Panc1 (cell line): ENCODE measurements around the gene RBM5. TPM values are rescaled to one million over a fixed set of nuclear protein-coding genes. Genes with fewer than 3 reads are reported as not detected.

Source experiments
- ATAC-seq: fragments of 200-7000 bp; cut with Tn5 transposase; 2 replicates; pipeline ENCODE4 v1.9.1; 2020; ENCODE audit warnings: mild to moderate bottlenecking, moderate library complexity
- BruUV-seq: library from RNA; stranded (reverse); fragments of 400-500 nt; replicated peaks from 2 replicates; lab custom pipeline; 2021; lab: Mats Ljungman, UMichigan
- CTCF ChIA-PET: fragments of 300-600 bp; sonication (Branson Sonifier 250); formaldehyde crosslinking; loops from one replicate; lab custom pipeline; 2022; ENCODE audit warnings: antibody characterized with exemption; lab: Charles Lee
- POLR2A ChIA-PET: fragments of 300-600 bp; sonication (Branson Sonifier 250); formaldehyde crosslinking; loops from one replicate; lab custom pipeline; 2022; ENCODE audit warnings: antibody characterized with exemption; lab: Charles Lee
- DNase-seq: peaks from one replicate; pipeline ENCODE4 v3.0.0-alpha.2; 2010; ENCODE audit warnings: low read depth, low spot score
- H3K27ac ChIP-seq: 2 replicates; pipeline ENCODE4 v1.5.1; 2011; ENCODE audit warnings: mild to moderate bottlenecking, low read length, inconsistent platforms
- H3K27me3 ChIP-seq: fragments of 200-500 bp; sonication (Bioruptor generic); 2 replicates; pipeline ENCODE4 v1.6.0; 2014; ENCODE audit warnings: low read length, inconsistent platforms; ENCODE audit not compliant: control insufficient read depth, insufficient read depth
- H3K36me3 ChIP-seq: fragments of 200-500 bp; sonication (Bioruptor generic); 2 replicates; pipeline ENCODE4 v1.5.1; 2014; ENCODE audit warnings: inconsistent platforms, mild to moderate bottlenecking, low read length, moderate library complexity; ENCODE audit not compliant: control insufficient read depth, insufficient read depth
- H3K4me1 ChIP-seq: 2 replicates; pipeline ENCODE4 v1.5.1; 2011; ENCODE audit warnings: inconsistent platforms, mild to moderate bottlenecking, low read length, moderate library complexity; ENCODE audit not compliant: control insufficient read depth, insufficient read depth
- H3K4me3 ChIP-seq, 2 experiments: 2 replicates each; pipeline ENCODE4 v1.5.1; 2011 to 2012; ENCODE audit warnings: low read depth in 2 of 2, low read length in 2 of 2, mild to moderate bottlenecking in 2 of 2, inconsistent platforms in 1 of 2, moderate library complexity in 1 of 2
- H3K9me3 ChIP-seq: fragments of 200-500 bp; sonication (Bioruptor generic); 2 replicates; pipeline ENCODE4 v1.5.1; 2014; ENCODE audit warnings: low read depth, mild to moderate bottlenecking, inconsistent platforms, low read length, moderate library complexity; ENCODE audit not compliant: control insufficient read depth, insufficient read depth
- POLR2AphosphoS5 ChIP-seq: IDR thresholded peaks from 2 replicates; pipeline ENCODE4 v1.6.1; 2012; ENCODE audit warnings: mild to moderate bottlenecking, low read depth, low read length, moderate library complexity
- REST ChIP-seq, 2 experiments: IDR thresholded peaks; 2 replicates each; pipeline ENCODE4 v1.6.1; 2011 to 2012; ENCODE audit warnings: low read depth in 2 of 2, control low read depth in 1 of 2, low read length in 1 of 2, mild to moderate bottlenecking in 1 of 2, moderate library complexity in 1 of 2; ENCODE audit not compliant: insufficient read depth in 1 of 2
- SIN3A ChIP-seq: IDR thresholded peaks from 2 replicates; pipeline ENCODE4 v1.6.1; 2012; ENCODE audit warnings: low read depth, mild to moderate bottlenecking, low read length, moderate library complexity, borderline replicate concordance; ENCODE audit not compliant: insufficient read depth
- TCF7L2 ChIP-seq: IDR thresholded peaks from 2 replicates; pipeline ENCODE4 v1.6.1; 2011; ENCODE audit warnings: mild to moderate bottlenecking, low read depth, low read length, inconsistent platforms
- in situ Hi-C: cut with HindIII; loops from 2 replicates; pipeline ENCODE4 v1.10.0; 2016; ENCODE audit warnings: low sequenced_read_pairs, low pct_unique_long_range_greater_than_20kb
- intact Hi-C: fragments of 100-400 bp; cut with micrococcal nuclease; formaldehyde crosslinking; loops from one replicate; pipeline ENCODE4 v1.10.0; 2022; ENCODE audit not compliant: unreplicated experiment
- total RNA-seq: library from RNA; stranded (reverse); gene quantifications from one replicate; pipeline ENCODE4 v1.2.1, GENCODE V29; 2021; ENCODE audit not compliant: unreplicated experiment
- TF ChIP-seq, protein P1 (sequence below): fragments of 450-650 bp; IDR thresholded peaks from 2 replicates; pipeline ENCODE4 v1.5.1; 2017; ENCODE audit warnings: mild to moderate bottlenecking

Gene RBM5
- total RNA-seq, 1 experiment from 2014 or later, result 86.6 TPM

GRCh38 chr3:50151728-50152127 is 63.0 kb downstream of the RBM5 start:
- no peak for TF ChIP-seq SIN3A
- TF ChIP-seq, protein P1, sequence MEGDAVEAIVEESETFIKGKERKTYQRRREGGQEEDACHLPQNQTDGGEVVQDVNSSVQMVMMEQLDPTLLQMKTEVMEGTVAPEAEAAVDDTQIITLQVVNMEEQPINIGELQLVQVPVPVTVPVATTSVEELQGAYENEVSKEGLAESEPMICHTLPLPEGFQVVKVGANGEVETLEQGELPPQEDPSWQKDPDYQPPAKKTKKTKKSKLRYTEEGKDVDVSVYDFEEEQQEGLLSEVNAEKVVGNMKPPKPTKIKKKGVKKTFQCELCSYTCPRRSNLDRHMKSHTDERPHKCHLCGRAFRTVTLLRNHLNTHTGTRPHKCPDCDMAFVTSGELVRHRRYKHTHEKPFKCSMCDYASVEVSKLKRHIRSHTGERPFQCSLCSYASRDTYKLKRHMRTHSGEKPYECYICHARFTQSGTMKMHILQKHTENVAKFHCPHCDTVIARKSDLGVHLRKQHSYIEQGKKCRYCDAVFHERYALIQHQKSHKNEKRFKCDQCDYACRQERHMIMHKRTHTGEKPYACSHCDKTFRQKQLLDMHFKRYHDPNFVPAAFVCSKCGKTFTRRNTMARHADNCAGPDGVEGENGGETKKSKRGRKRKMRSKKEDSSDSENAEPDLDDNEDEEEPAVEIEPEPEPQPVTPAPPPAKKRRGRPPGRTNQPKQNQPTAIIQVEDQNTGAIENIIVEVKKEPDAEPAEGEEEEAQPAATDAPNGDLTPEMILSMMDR, result no peak
- TF ChIP-seq TCF7L2, result no peak
- no peak for TF ChIP-seq REST (IDR thresholded peaks at IDR 0.05; ENCODE audit: insufficient read depth in 1 of 2, low read depth in 2 of 2, low read length in 1 of 2)
- TF ChIP-seq POLR2AphosphoS5, result no peak
- BruUV-seq, result no TSS peak
- ATAC-seq, result no peak
- ChIA-PET POLR2A (no interaction called here), CTCF (no interaction called here)
- H3K36me3 ChIP-seq, result no peaks in the 10 kb centered on the region; the same call in 1 of the 2 replicates
- no peak overlapping the region for H3K4me3 ChIP-seq
- in situ Hi-C loops (no loop called here), intact Hi-C loops (no loop called here)
- H3K27me3 ChIP-seq, result no peaks in the 10 kb centered on the region
- no peak for DNase-seq
- H3K9me3 ChIP-seq, result no peaks in the 10 kb centered on the region
- H3K27ac ChIP-seq, result no peak overlapping the region
- peaks cover 6% of the 10 kb centered on the region; the same call in 1 of the 2 replicates for H3K4me1 ChIP-seq

DNA sequence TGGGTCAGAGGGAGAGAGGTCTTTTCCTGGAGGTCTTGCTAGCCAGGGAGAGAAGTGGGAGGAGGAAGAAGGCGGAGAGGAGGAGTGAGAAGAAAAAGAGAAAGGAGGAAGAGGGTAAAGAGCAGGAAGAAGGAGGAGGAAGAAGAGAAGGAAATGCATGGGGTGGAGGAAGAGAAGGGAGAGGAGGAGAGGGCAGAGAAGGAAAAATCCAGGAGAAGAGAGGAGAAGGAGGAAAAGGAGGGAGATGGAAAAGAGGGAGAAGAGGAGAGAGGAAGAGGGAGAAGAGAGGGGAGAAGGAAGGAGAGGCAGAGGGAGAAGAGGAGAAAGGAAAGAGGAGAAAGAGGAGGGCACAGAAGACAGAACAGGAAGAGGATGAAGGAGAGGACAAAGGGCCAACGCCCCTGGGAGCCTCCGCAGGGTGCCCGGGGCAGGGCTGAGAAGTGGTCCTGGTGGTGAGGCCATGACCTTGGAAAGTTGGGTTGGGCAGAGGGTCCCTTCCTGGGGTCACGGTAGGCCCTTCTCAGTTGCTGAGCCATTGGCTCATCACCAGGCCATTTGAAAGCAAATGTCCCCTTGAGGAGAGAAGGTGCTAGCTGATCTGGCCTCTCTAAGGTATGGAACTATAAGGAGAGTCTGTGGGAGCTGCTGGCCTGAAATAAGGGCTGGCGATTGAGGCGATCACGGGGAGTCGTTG is 65.2 kb downstream of the RBM5 start:
- no TSS peak for BruUV-seq
- intact Hi-C loops, result no loop called here
- POLR2A ChIA-PET, result no interaction called here

More for the DNA sequence above, 65.2 kb downstream of the RBM5 start:
- in situ Hi-C loops, result no loop called here
- CTCF ChIA-PET, result no interaction called here
- H3K9me3 ChIP-seq, result no peaks in the 10 kb centered on the region
- H3K36me3 ChIP-seq, result no peaks in the 10 kb centered on the region; the same call in 1 of the 2 replicates
- H3K27me3 ChIP-seq, result no peaks in the 10 kb centered on the region
- DNase-seq (no peak), ATAC-seq (no peak)
- H3K4me1 ChIP-seq, result peaks cover 24% of the 10 kb centered on the region
- 0 out of 2 replicates have a peak overlapping the region, but pooled peaks have one; percentile 9 for H3K27ac ChIP-seq
- TF ChIP-seq TCF7L2 (no peak), SIN3A (no peak), REST (IDR thresholded peaks at IDR 0.05; ENCODE audit: insufficient read depth in 1 of 2, low read depth in 2 of 2, low read length in 1 of 2) (no peak), POLR2AphosphoS5 (no peak)
- TF ChIP-seq, protein P1, result no peak
- peak overlapping the region; percentile 38 to 42 for H3K4me3 ChIP-seq
